IMR-90 (cell line): ENCODE data around the gene AGXT2. TPM values are rescaled to one million over a fixed set of nuclear protein-coding genes. Genes with fewer than 3 reads are reported as not detected.

Experiments
- ATAC-seq: fragments of 200-7000 bp; cut with Tn5 transposase; 2 replicates; pipeline ENCODE4 v1.9.1; 2020; ENCODE audit warnings: low read depth, mild to moderate bottlenecking, moderate library complexity
- BruUV-seq: library from RNA; stranded (reverse); fragments of 400-500 nt; replicated peaks from 2 replicates; lab custom pipeline; 2021; lab: Mats Ljungman, UMichigan
- CTCF ChIA-PET: fragments of 300-600 bp; formaldehyde crosslinking; extraction: SDS; loops from one replicate; lab custom pipeline; 2021; ENCODE audit warnings: antibody characterized with exemption; lab: Yijun Ruan, JAX
- POLR2A ChIA-PET: fragments of 300-600 bp; sonication (Branson Sonifier 250); formaldehyde crosslinking; loops from one replicate; lab custom pipeline; 2022; ENCODE audit warnings: antibody characterized with exemption; ENCODE audit not compliant: unreplicated experiment; lab: Charles Lee
- DNase-seq: peaks from one replicate; pipeline ENCODE4 v3.0.0; 2013
- H2AFZ ChIP-seq: replicated peaks from 2 replicates; pipeline ENCODE3; 2013; ENCODE audit warnings: low read length, mild to moderate bottlenecking; ENCODE audit not compliant: poor library complexity
- H2AK5ac ChIP-seq: 2 replicates; pipeline ENCODE4 v1.6.1; 2013; ENCODE audit warnings: low read depth, low read length, inconsistent platforms
- H2AK9ac ChIP-seq: replicated peaks from 2 replicates; pipeline ENCODE3; 2013; ENCODE audit warnings: mild to moderate bottlenecking, low read depth, low read length, moderate library complexity; ENCODE audit not compliant: poor library complexity
- H2BK120ac ChIP-seq: 2 replicates; pipeline ENCODE4 v1.6.1; 2013; ENCODE audit warnings: low read depth, low read length, inconsistent platforms
- H2BK15ac ChIP-seq: 3 replicates; pipeline ENCODE4 v1.6.1; 2013; ENCODE audit warnings: low read depth, low read length, inconsistent platforms
- H2BK20ac ChIP-seq: 2 replicates; pipeline ENCODE4 v1.6.1; 2013; ENCODE audit warnings: low read depth, mild to moderate bottlenecking, inconsistent platforms, low read length, moderate library complexity
- H2BK5ac ChIP-seq: 2 replicates; pipeline ENCODE4 v1.6.1; 2013; ENCODE audit warnings: mild to moderate bottlenecking, low read depth, low read length, inconsistent platforms; ENCODE audit not compliant: poor library complexity, severe bottlenecking
- H3K14ac ChIP-seq: replicated peaks from 2 replicates; pipeline ENCODE4 v1.6.1; 2013; ENCODE audit warnings: low read depth, low read length, inconsistent platforms
- H3K18ac ChIP-seq: 2 replicates; pipeline ENCODE4 v1.6.1; 2013; ENCODE audit warnings: low read depth, low read length, control low read depth
- H3K23ac ChIP-seq: 2 replicates; pipeline ENCODE4 v1.6.1; 2013; ENCODE audit warnings: low read depth, low read length, inconsistent platforms
- H3K27ac ChIP-seq: 2 replicates; pipeline ENCODE4 v1.5.1; 2013; ENCODE audit warnings: mild to moderate bottlenecking, control low read depth, low read length; ENCODE audit not compliant: insufficient read depth
- H3K27me3 ChIP-seq: 2 replicates; pipeline ENCODE4 v1.6.1; 2013; ENCODE audit warnings: low read length; ENCODE audit not compliant: control insufficient read depth, insufficient read depth
- H3K36me3 ChIP-seq: 2 replicates; pipeline ENCODE4 v1.6.1; 2013; ENCODE audit warnings: low read length, mixed read lengths; ENCODE audit not compliant: control insufficient read depth, insufficient read depth
- H3K4ac ChIP-seq: 2 replicates; pipeline ENCODE4 v1.6.1; 2013; ENCODE audit warnings: low read depth, low read length, inconsistent platforms
- H3K4me1 ChIP-seq: 2 replicates; pipeline ENCODE4 v1.6.1; 2013; ENCODE audit warnings: low read length, mixed read lengths; ENCODE audit not compliant: control insufficient read depth, insufficient read depth
- H3K4me2 ChIP-seq: 2 replicates; pipeline ENCODE4 v1.6.1; 2013; ENCODE audit warnings: low read depth, mild to moderate bottlenecking, control low read depth, low read length, moderate library complexity
- H3K4me3 ChIP-seq: 2 replicates; pipeline ENCODE4 v1.5.1; 2013; ENCODE audit warnings: low read depth, mild to moderate bottlenecking, control low read depth, low read length, moderate library complexity; ENCODE audit not compliant: insufficient read depth
- H3K56ac ChIP-seq: 2 replicates; pipeline ENCODE4 v1.6.1; 2013; ENCODE audit warnings: low read length, inconsistent platforms; ENCODE audit not compliant: insufficient read depth; ENCODE audit errors: extremely low read depth
- H3K79me1 ChIP-seq, 2 experiments: 2 replicates each; pipeline ENCODE4 v1.6.1; 2013; ENCODE audit warnings: low read length in 2 of 2, inconsistent platforms in 1 of 2, low read depth in 1 of 2
- H3K9ac ChIP-seq: 2 replicates; pipeline ENCODE4 v1.6.1; 2013; ENCODE audit warnings: low read depth, low read length, control low read depth
- H3K9me1 ChIP-seq: 2 replicates; pipeline ENCODE4 v1.6.1; 2013; ENCODE audit warnings: low read length, inconsistent platforms; ENCODE audit not compliant: insufficient read depth
- H3K9me3 ChIP-seq: 2 replicates; pipeline ENCODE4 v1.6.1; 2013; ENCODE audit warnings: low read length; ENCODE audit not compliant: control insufficient read depth, insufficient read depth
- H4K20me1 ChIP-seq: 2 replicates; pipeline ENCODE4 v1.6.1; 2013; ENCODE audit warnings: low read length, inconsistent platforms; ENCODE audit not compliant: insufficient read depth
- H4K5ac ChIP-seq: 2 replicates; pipeline ENCODE4 v1.6.1; 2013; ENCODE audit warnings: mild to moderate bottlenecking, low read depth, low read length, control low read depth
- H4K8ac ChIP-seq, 2 experiments: 2 replicates each; pipeline ENCODE4 v1.6.1; 2013; ENCODE audit warnings: low read depth in 2 of 2, low read length in 2 of 2, control low read depth in 1 of 2, inconsistent platforms in 1 of 2
- H4K91ac ChIP-seq: 2 replicates; pipeline ENCODE4 v1.6.1; 2013; ENCODE audit warnings: low read depth, low read length, inconsistent platforms; ENCODE audit not compliant: insufficient read depth
- BHLHE40 ChIP-seq: fragments of 150-350 bp; IDR thresholded peaks from 2 replicates; pipeline ENCODE4 v1.6.1; 2016; ENCODE audit warnings: mild to moderate bottlenecking, low read depth, low read length
- CEBPB ChIP-seq: IDR thresholded peaks from 2 replicates; pipeline ENCODE4 v1.6.1; 2012; ENCODE audit warnings: low read depth, low read length, improper control_type of control experiment
- CHD1 ChIP-seq: IDR thresholded peaks from 2 replicates; pipeline ENCODE4 v1.6.1; 2012; ENCODE audit warnings: low read depth, low read length, improper control_type of control experiment
- CTCF ChIP-seq: conservative IDR thresholded peaks from 2 replicates; pipeline ENCODE4 v1.5.1; 2012; ENCODE audit warnings: mild to moderate bottlenecking, low read depth, low read length, improper control_type of control experiment
- ELK1 ChIP-seq: fragments of 150-350 bp; IDR thresholded peaks from 2 replicates; pipeline ENCODE4 v1.6.1; 2016; ENCODE audit warnings: low read depth, mild to moderate bottlenecking, low read length, moderate library complexity, borderline replicate concordance
- FOS ChIP-seq: fragments of 150-350 bp; IDR thresholded peaks from 2 replicates; pipeline ENCODE4 v1.6.1; 2016; ENCODE audit warnings: low read depth, low read length
- MAFK ChIP-seq: IDR thresholded peaks from 2 replicates; pipeline ENCODE4 v1.6.1; 2012; ENCODE audit warnings: low read depth, low read length, improper control_type of control experiment
- MAZ ChIP-seq: IDR thresholded peaks from 2 replicates; pipeline ENCODE4 v1.6.1; 2012; ENCODE audit warnings: low read depth, mild to moderate bottlenecking, low read length, improper control_type of control experiment, moderate library complexity, borderline replicate concordance
- MXI1 ChIP-seq: IDR thresholded peaks from 2 replicates; pipeline ENCODE4 v1.6.1; 2012; ENCODE audit warnings: low read depth, mild to moderate bottlenecking, low read length, moderate library complexity, borderline replicate concordance
- RAD21 ChIP-seq: IDR thresholded peaks from 2 replicates; pipeline ENCODE4 v1.6.1; 2012; ENCODE audit warnings: low read length, improper control_type of control experiment
- RCOR1 ChIP-seq: IDR thresholded peaks from 2 replicates; pipeline ENCODE4 v1.6.1; 2012; ENCODE audit warnings: mild to moderate bottlenecking, low read length, improper control_type of control experiment; ENCODE audit not compliant: insufficient replicate concordance
- RFX5 ChIP-seq: IDR thresholded peaks from 2 replicates; pipeline ENCODE4 v1.8.0; 2012; ENCODE audit warnings: low read depth, mild to moderate bottlenecking, low read length, moderate library complexity
- SMC3 ChIP-seq: fragments of 150-350 bp; IDR thresholded peaks from 2 replicates; pipeline ENCODE4 v1.6.1; 2016; ENCODE audit warnings: low read depth, mild to moderate bottlenecking, antibody characterized with exemption, low read length, moderate library complexity
- USF2 ChIP-seq: fragments of 150-350 bp; IDR thresholded peaks from 2 replicates; pipeline ENCODE4 v1.6.1; 2017; ENCODE audit warnings: mild to moderate bottlenecking, antibody characterized with exemption, low read length, low read depth
- WGBS, 2 experiments: methylation state at CpG; one replicate each; pipeline versions ENCODE4 v1.1.5 to v1.1.7; 2013; ENCODE audit warnings: missing lambda C conversion rate in 2 of 2; ENCODE audit not compliant: insufficient read length in 1 of 2; ENCODE audit errors: extremely low coverage in 2 of 2; 5-methylcytosine and 5-hydroxymethylcytosine counted together
- dilution Hi-C: fragments of 300-500 bp; cut with HindIII; formaldehyde crosslinking; loops from one replicate; pipeline ENCODE4 v1.14.3; 2018; ENCODE audit warnings: low sequenced_read_pairs; ENCODE audit not compliant: unreplicated experiment
- in situ Hi-C: fragments of 300-500 bp; cut with MboI; formaldehyde crosslinking; loops from 3 replicates; pipeline ENCODE4 v1.14.3; 2019; ENCODE audit warnings: low sequenced_read_pairs, inconsistent platforms, mixed read lengths
- intact Hi-C: fragments of 100-400 bp; cut with micrococcal nuclease; formaldehyde crosslinking; loops from 2 replicates; pipeline ENCODE4 v1.10.0; 2022
- polyA plus RNA-seq, 3 experiments: library from polyadenylated mRNA; depleted of rRNA; stranded (reverse); fragments of >200 nt; gene quantifications; 2 replicates each; pipeline ENCODE4 v1.2.3, GENCODE V29; 2012; ENCODE audit warnings: low replicate concordance in 1 of 3
- total RNA-seq: library from RNA; depleted of rRNA; stranded (reverse); fragments of >200 nt; gene quantifications from 2 replicates; pipeline ENCODE4 v1.2.3, GENCODE V29; 2012

The AGXT2 gene
- total and polyA plus RNA-seq, 2 of the 4 experiments (the other 2 are of a cell fraction): not detected

- Histone ChIP-seq H3K4me1 (peaks cover 10% of the 10 kb centered on the region), H3K79me1 (no peaks in the 10 kb centered on the region), H3K4me3 (no peak overlapping the region), H3K18ac (peak overlapping the region; percentile 93; the same call in 1 of the 2 replicates), H3K9ac (no peak overlapping the region), H3K9me3 (no peaks in the 10 kb centered on the region), H2BK5ac (peak overlapping the region; percentile 78), H4K8ac (no peak overlapping the region; a peak in 1 of 4 replicates), H2BK15ac (no peak overlapping the region), H3K56ac (no peak overlapping the region), H2BK120ac (no peak overlapping the region; the same call in 1 of the 2 replicates), H3K4me2 (peak overlapping the region; percentile 28), H2AFZ (no peak overlapping the region), H3K9me1 (no peaks in the 10 kb centered on the region), H3K36me3 (no peaks in the 10 kb centered on the region), H3K23ac (no peak overlapping the region), H3K4ac (no peak overlapping the region), H2AK9ac (no peak overlapping the region), H4K5ac (no peak overlapping the region), H3K27ac (peak overlapping the region; percentile 96; the same call in 1 of the 2 replicates), H4K91ac (peak overlapping the region; percentile 75; the same call in 1 of the 2 replicates), H4K20me1 (no peaks in the 10 kb centered on the region), H2BK20ac (no peak overlapping the region), H3K27me3 (no peaks in the 10 kb centered on the region), H2AK5ac (no peak overlapping the region), H3K14ac (no peak overlapping the region)
- ATAC-seq: peak; percentile 76
- WGBS, 2 experiments: no CpG with 5 or more reads among the region's 4 CpGs
- ChIA-PET CTCF (interaction anchor here (0.7 to 1.2 kb wide), 2 partner anchors 13 to 40 kb away, joined by 3 read pairs; no protein-coding TSS in a partner anchor), POLR2A (no interaction called here)
- no TSS peak for BruUV-seq
- DNase-seq: peak; percentile 59
- intact Hi-C loops (no loop called here), in situ Hi-C loops (no loop called here), dilution Hi-C loops (no loop called here)
- TF ChIP-seq CHD1 (no peak), ELK1 (no peak), CEBPB (no peak), USF2 (no peak), SMC3 (no peak), RAD21 (no peak), MAFK (no peak), MXI1 (no peak), BHLHE40 (no peak), MAZ (no peak), FOS (no peak), RFX5 (no peak), RCOR1 (no peak), CTCF (no peak)
Observed at GRCh38 chr5:35016174-35017051, 31.3 kb downstream of the AGXT2 start.
